SU-DHL-6 (cell line): ENCODE data around the gene SAP25.

Experiments
- H2AFZ ChIP-seq: fragments of 200-600 bp; sonication (generic); 2 replicates; pipeline ENCODE4 v1.6.1; 2014; ENCODE audit warnings: low read depth, mild to moderate bottlenecking, moderate library complexity, mixed read lengths, antibody characterized with exemption, low read length; ENCODE audit not compliant: severe bottlenecking
- H3F3A ChIP-seq: fragments of 200-600 bp; shearing (Covaris generic); 2 replicates; pipeline ENCODE4 v1.6.0; 2016; ENCODE audit warnings: antibody characterized with exemption, mild to moderate bottlenecking; ENCODE audit not compliant: insufficient read depth
- H3K27ac ChIP-seq: fragments of 200-600 bp; sonication (generic); 2 replicates; pipeline ENCODE4 v1.5.1; 2016; ENCODE audit warnings: low read depth, mild to moderate bottlenecking, low read length, moderate library complexity, mixed read lengths
- H3K27me3 ChIP-seq: fragments of 200-600 bp; sonication (generic), shearing (Covaris generic); 2 replicates; pipeline ENCODE4 v1.6.0; 2014; ENCODE audit warnings: mild to moderate bottlenecking, low read length
- H3K36me3 ChIP-seq: fragments of 200-600 bp; sonication (generic); 2 replicates; pipeline ENCODE4 v1.6.1; 2014; ENCODE audit warnings: mild to moderate bottlenecking, low read length, mixed read lengths
- H3K4me2 ChIP-seq: fragments of 300-600, 200-600 bp; shearing (Covaris generic), sonication (generic); 2 replicates; pipeline ENCODE4 v1.6.0; 2014; ENCODE audit warnings: low read length, low read depth, mild to moderate bottlenecking; ENCODE audit not compliant: poor library complexity, severe bottlenecking
- H3K4me3 ChIP-seq: fragments of 200-600 bp; sonication (generic); 2 replicates; pipeline ENCODE4 v1.5.1; 2014; ENCODE audit warnings: antibody characterized with exemption, low read length, mild to moderate bottlenecking, mixed read lengths; ENCODE audit not compliant: insufficient read depth, poor library complexity, severe bottlenecking
- H3K79me2 ChIP-seq: fragments of 200-600 bp; sonication (generic); 2 replicates; pipeline ENCODE4 v1.6.1; 2014; ENCODE audit warnings: mild to moderate bottlenecking, low read length, moderate library complexity; ENCODE audit not compliant: insufficient read depth
- H3K9ac ChIP-seq: fragments of 200-600 bp; sonication (generic); 2 replicates; pipeline ENCODE4 v1.7.0; 2014; ENCODE audit warnings: mild to moderate bottlenecking, low read length
- H3K9me2 ChIP-seq: fragments of 200-600 bp; sonication (generic); replicated peaks from 2 replicates; pipeline ENCODE4 v1.6.1; 2014; ENCODE audit warnings: low read length; ENCODE audit not compliant: insufficient read depth
- H3K9me3 ChIP-seq: fragments of 200-600 bp; sonication (generic); 2 replicates; pipeline ENCODE4 v1.6.1; 2014; ENCODE audit warnings: low read length, mixed read lengths; ENCODE audit not compliant: insufficient read depth
- H4K20me1 ChIP-seq: fragments of 200-600 bp; sonication (generic); 2 replicates; pipeline ENCODE4 v1.6.1; 2014; ENCODE audit warnings: low read depth, mild to moderate bottlenecking, antibody characterized with exemption, low read length, moderate library complexity, mixed read lengths
- CTCF ChIP-seq: fragments of 200-600 bp; sonication (generic); IDR thresholded peaks from one replicate; pipeline ENCODE4 v1.5.1; 2017; ENCODE audit warnings: antibody characterized with exemption, mild to moderate bottlenecking, low read length, moderate library complexity; ENCODE audit not compliant: insufficient read depth, poor library complexity, severe bottlenecking
- EZH2phosphoT487 ChIP-seq: fragments of 200-600 bp; sonication (generic), shearing (Covaris generic); conservative IDR thresholded peaks from 2 replicates; pipeline ENCODE4 v1.6.1; 2018; ENCODE audit warnings: mild to moderate bottlenecking, antibody characterized with exemption, low read length, moderate library complexity, mixed read lengths

Gene SAP25

GRCh38 chr7:100580466-100581283, 7.0 kb upstream of the SAP25 start:
- H3K36me3 ChIP-seq = no peaks in the 10 kb centered on the region

GRCh38 chr7:100578246-100579183, 4.8 kb upstream of the SAP25 start:
- no peaks in the 10 kb centered on the region for H3K9me2 ChIP-seq
- peaks cover 4% of the 10 kb centered on the region; the same call in 1 of the 2 replicates for H3F3A ChIP-seq
- H2AFZ ChIP-seq = no peak overlapping the region
- H3K4me2 ChIP-seq = no peak overlapping the region
- no peaks in the 10 kb centered on the region for H3K36me3 ChIP-seq
- no peaks in the 10 kb centered on the region for H3K27me3 ChIP-seq
- no peak for TF ChIP-seq EZH2phosphoT487
- TF ChIP-seq CTCF = no peak
- no peak overlapping the region for H3K4me3 ChIP-seq
- H4K20me1 ChIP-seq = no peaks in the 10 kb centered on the region
- H3K9me3 ChIP-seq = no peaks in the 10 kb centered on the region
- 0 out of 2 replicates have a peak, but pooled peaks cover 5% of the 10 kb centered on the region for H3K79me2 ChIP-seq
- H3K27ac ChIP-seq = no peak overlapping the region
- H3K9ac ChIP-seq = no peak overlapping the region

More at GRCh38 chr7:100580466-100581283, 7.0 kb upstream of the SAP25 start:
- TF ChIP-seq CTCF = no peak
- Histone ChIP-seq H3K9me2 (no peaks in the 10 kb centered on the region), H3F3A (peaks cover 9% of the 10 kb centered on the region; the same call in 1 of the 2 replicates), H3K27me3 (no peaks in the 10 kb centered on the region), H3K27ac (no peak overlapping the region), H3K79me2 (peaks cover 19% of the 10 kb centered on the region), H3K9me3 (no peaks in the 10 kb centered on the region), H3K4me2 (no peak overlapping the region), H3K9ac (no peak overlapping the region), H4K20me1 (no peaks in the 10 kb centered on the region), H2AFZ (no peak overlapping the region), H3K4me3 (no peak overlapping the region)

- no peaks in the 10 kb centered on the region for H3K79me2 ChIP-seq
- H3K9me2 ChIP-seq = no peaks in the 10 kb centered on the region
- H3K27me3 ChIP-seq = no peaks in the 10 kb centered on the region
- no peak overlapping the region for H2AFZ ChIP-seq
- H3K27ac ChIP-seq = no peak overlapping the region
- H3F3A ChIP-seq = no peaks in the 10 kb centered on the region
- no peaks in the 10 kb centered on the region for H4K20me1 ChIP-seq
- no peaks in the 10 kb centered on the region for H3K9me3 ChIP-seq
- TF ChIP-seq CTCF (no peak), EZH2phosphoT487 (no peak)
- H3K4me2 ChIP-seq = no peak overlapping the region
- no peak overlapping the region for H3K9ac ChIP-seq
- no peak overlapping the region for H3K4me3 ChIP-seq
- H3K36me3 ChIP-seq = no peaks in the 10 kb centered on the region
These were observed 3.8 kb upstream of the SAP25 start for GRCh38 chr7:100577507-100577906.
